Thoracic aorta (tissue), 2 donors: ENCODE data around the gene LYPLA2. TPM values are rescaled to one million over a fixed set of nuclear protein-coding genes. Genes with fewer than 3 reads are reported as not detected.

Experiments
- total RNA-seq, 2 donors: library from RNA; depleted of rRNA; stranded (reverse); fragments of >200 nt; gene quantifications; one replicate each; pipeline versions ENCODE4 v1.1.0 to v1.2.3, GENCODE V29; 2016

The LYPLA2 gene
- total RNA-seq, 2 donors from 2014 or later = 29.6 to 37.2 TPM

Other genes starting within 250 kb of the LYPLA2 start
- 100 to 1,000 TPM; 309 to 692 TPM for gene ID3, start 231.6 kb upstream of the LYPLA2 start, total RNA-seq
- 100 to 1,000 TPM; 433 to 469 TPM for gene RPL11, start 99.3 kb upstream of the LYPLA2 start, total RNA-seq
- 10 to 100 TPM; 23.3 to 40.6 TPM for gene ELOA, start 47.7 kb upstream of the LYPLA2 start, total RNA-seq
- 10 to 100 TPM; 42.9 to 57.0 TPM for gene PITHD1, start 12.7 kb upstream of the LYPLA2 start, total RNA-seq
- gene GALE, start 9.6 kb downstream of the LYPLA2 start, total RNA-seq = 10 to 100 TPM in 1 of 2 donors, 1 to 10 TPM in 1; 8.3 to 10.0 TPM
- gene HMGCL, start 34.3 kb downstream of the LYPLA2 start, total RNA-seq = 10 to 100 TPM; 27.6 to 31.7 TPM
- gene FUCA1, start 77.1 kb downstream of the LYPLA2 start, total RNA-seq = 10 to 100 TPM; 30.5 to 70.8 TPM
- under 1 TPM in 1 of 2 donors, not detected in 1; 0.41 TPM for gene CNR2, start 122.2 kb downstream of the LYPLA2 start, total RNA-seq
- gene PNRC2, start 168.7 kb downstream of the LYPLA2 start, total RNA-seq = 100 to 1,000 TPM in 1 of 2 donors, 10 to 100 TPM in 1; 77.6 to 143 TPM
- gene SRSF10, start 189.2 kb downstream of the LYPLA2 start, total RNA-seq = 100 to 1,000 TPM in 1 of 2 donors, 10 to 100 TPM in 1; 73.9 to 126 TPM